Neural cell (in vitro differentiated cells): Measurements from ENCODE around the gene P2RX4. TPM values are rescaled to one million over a fixed set of nuclear protein-coding genes. Genes with fewer than 3 reads are reported as not detected.

Experiments
- H2AFZ ChIP-seq: fragments of 200-600, 300-800 bp; sonication (generic), shearing (Covaris generic); 2 replicates; pipeline ENCODE4 v1.6.0; 2014; ENCODE audit warnings: low read depth, mild to moderate bottlenecking, antibody characterized with exemption, low read length, moderate library complexity
- H3F3A ChIP-seq: fragments of 200-600 bp; shearing (Covaris generic); 2 replicates; pipeline ENCODE4 v1.6.1; 2016; ENCODE audit warnings: mild to moderate bottlenecking, moderate library complexity, mixed read lengths, antibody characterized with exemption, low read length; ENCODE audit not compliant: insufficient read depth, poor library complexity, severe bottlenecking
- H3K27ac ChIP-seq: fragments of 200-600, 300-800 bp; sonication (generic), shearing (Covaris generic); 2 replicates; pipeline ENCODE4 v1.5.1; 2014; ENCODE audit warnings: mild to moderate bottlenecking, low read length, moderate library complexity
- H3K27me3 ChIP-seq: fragments of 300-800, 200-600 bp; sonication (generic), shearing (Covaris generic); 2 replicates; pipeline ENCODE4 v1.6.0; 2014; ENCODE audit warnings: mild to moderate bottlenecking, low read depth, low read length, moderate library complexity; ENCODE audit not compliant: insufficient read depth
- H3K36me3 ChIP-seq: fragments of 300-800, 200-600 bp; sonication (generic), shearing (Covaris generic); 2 replicates; pipeline ENCODE4 v1.5.1; 2014; ENCODE audit warnings: mild to moderate bottlenecking, antibody characterized with exemption, low read length, moderate library complexity; ENCODE audit not compliant: insufficient read depth
- H3K4me2 ChIP-seq: fragments of 300-800, 200-600 bp; sonication (generic), shearing (Covaris generic); 2 replicates; pipeline ENCODE4 v1.6.0; 2014; ENCODE audit warnings: mild to moderate bottlenecking, low read length
- H3K4me3 ChIP-seq: fragments of 300-800, 200-600 bp; sonication (generic), shearing (Covaris generic); 2 replicates; pipeline ENCODE4 v1.5.1; 2014; ENCODE audit warnings: mild to moderate bottlenecking, low read length, moderate library complexity
- H3K79me2 ChIP-seq: fragments of 200-600 bp; shearing (Covaris generic); replicated peaks from 2 replicates; pipeline ENCODE4 v1.6.0; 2014; ENCODE audit warnings: mild to moderate bottlenecking, low read length, moderate library complexity; ENCODE audit not compliant: insufficient read depth
- H3K9ac ChIP-seq: fragments of 300-800, 200-600 bp; sonication (generic), shearing (Covaris generic); 2 replicates; pipeline ENCODE4 v1.6.1; 2016; ENCODE audit warnings: mild to moderate bottlenecking, low read length, mixed read lengths
- H3K9me2 ChIP-seq: fragments of 200-600 bp; shearing (Covaris generic); 2 replicates; pipeline ENCODE4 v1.6.1; 2016; ENCODE audit warnings: mild to moderate bottlenecking, low read length, mixed read lengths; ENCODE audit not compliant: insufficient read depth
- H3K9me3 ChIP-seq: fragments of 200-600, 300-800 bp; sonication (generic), shearing (Covaris generic); 2 replicates; pipeline ENCODE4 v1.6.1; 2016; ENCODE audit warnings: mild to moderate bottlenecking, mixed run types, low read length, moderate library complexity, mixed read lengths
- H4K20me1 ChIP-seq: fragments of 200-600 bp; shearing (Covaris generic); 2 replicates; pipeline ENCODE4 v1.6.1; 2016; ENCODE audit warnings: mild to moderate bottlenecking, mixed run types; ENCODE audit not compliant: insufficient read depth
- CTCF ChIP-seq: fragments of 450-650 bp; IDR thresholded peaks from 2 replicates; pipeline ENCODE4 v1.5.1; 2014; ENCODE audit warnings: antibody characterized with exemption, mild to moderate bottlenecking, moderate library complexity; ENCODE audit not compliant: poor library complexity, severe bottlenecking
- EP300 ChIP-seq: fragments of 450-650 bp; conservative IDR thresholded peaks from 2 replicates; pipeline ENCODE4 v1.6.1; 2014; ENCODE audit warnings: antibody characterized with exemption, mild to moderate bottlenecking, moderate library complexity; ENCODE audit not compliant: poor library complexity, severe bottlenecking
- EZH2 ChIP-seq: fragments of 200-600, 300-800 bp; shearing (Covaris generic), sonication (generic); IDR thresholded peaks from 2 replicates; pipeline ENCODE4 v1.6.1; 2014; ENCODE audit warnings: antibody characterized with exemption, low read length, borderline replicate concordance, mild to moderate bottlenecking; ENCODE audit not compliant: insufficient read depth, poor library complexity, severe bottlenecking
- MXI1 ChIP-seq: fragments of 450-650 bp; conservative IDR thresholded peaks from 2 replicates; pipeline ENCODE4 v1.6.1; 2014; ENCODE audit warnings: antibody characterized with exemption, mild to moderate bottlenecking; ENCODE audit not compliant: poor library complexity, severe bottlenecking
- POLR2AphosphoS5 ChIP-seq: IDR thresholded peaks from 2 replicates; pipeline ENCODE4 v1.6.1; 2012
- RAD21 ChIP-seq: fragments of 450-650 bp; conservative IDR thresholded peaks from 2 replicates; pipeline ENCODE4 v1.6.1; 2014; ENCODE audit warnings: antibody characterized with exemption, mild to moderate bottlenecking, moderate library complexity
- REST ChIP-seq: IDR thresholded peaks from 2 replicates; pipeline ENCODE4 v1.6.1; 2012; ENCODE audit warnings: borderline replicate concordance
- SMC3 ChIP-seq: fragments of 450-650 bp; conservative IDR thresholded peaks from 2 replicates; pipeline ENCODE4 v1.6.1; 2014; ENCODE audit warnings: antibody characterized with exemption, mild to moderate bottlenecking, moderate library complexity; ENCODE audit not compliant: poor library complexity
- TAF1 ChIP-seq: IDR thresholded peaks from 2 replicates; pipeline ENCODE4 v1.6.1; 2012; ENCODE audit warnings: low read depth
- polyA plus RNA-seq: library from polyadenylated mRNA; depleted of rRNA; stranded (reverse); fragments of >200 nt; gene quantifications from 2 replicates; pipeline ENCODE4 v1.2.3, GENCODE V29; 2014

P2RX4 gene
- polyA plus RNA-seq, 1 donor from 2014 or later, result 5.8 TPM

- Histone ChIP-seq H3K27me3 (no peaks in the 10 kb centered on the region), H2AFZ (no peak overlapping the region), H3K4me2 (no peak overlapping the region), H3K9ac (no peak overlapping the region), H4K20me1 (no peaks in the 10 kb centered on the region), H3K36me3 (peaks cover 4% of the 10 kb centered on the region), H3K79me2 (no peaks in the 10 kb centered on the region), H3K9me2 (no peaks in the 10 kb centered on the region), H3K4me3 (no peak overlapping the region), H3F3A (no peaks in the 10 kb centered on the region), H3K27ac (no peak overlapping the region), H3K9me3 (no peaks in the 10 kb centered on the region)
- no peak for TF ChIP-seq TAF1
- no peak for TF ChIP-seq RAD21
- TF ChIP-seq POLR2AphosphoS5, result no peak
- TF ChIP-seq EP300, result no peak
- TF ChIP-seq EZH2, result no peak
- no peak for TF ChIP-seq REST
These were observed 55.1 kb downstream of the P2RX4 start for GRCh38 chr12:121264951-121265515.

- no peaks in the 10 kb centered on the region for H3K27me3 ChIP-seq
- H3K4me2 ChIP-seq, result no peak overlapping the region
- H4K20me1 ChIP-seq, result no peaks in the 10 kb centered on the region
- no peak overlapping the region for H2AFZ ChIP-seq
- H3K4me3 ChIP-seq, result no peak overlapping the region
- no peaks in the 10 kb centered on the region for H3K9me3 ChIP-seq
- no peaks in the 10 kb centered on the region for H3K9me2 ChIP-seq
- H3K9ac ChIP-seq, result no peak overlapping the region
- H3K27ac ChIP-seq, result no peak overlapping the region
- TF ChIP-seq SMC3, result no peak
- no peak for TF ChIP-seq TAF1
- TF ChIP-seq MXI1, result no peak
- no peak for TF ChIP-seq RAD21
- no peak for TF ChIP-seq EZH2
- no peak for TF ChIP-seq REST
- TF ChIP-seq EP300, result no peak
- no peak for TF ChIP-seq POLR2AphosphoS5
- no peak for TF ChIP-seq CTCF
- H3K79me2 ChIP-seq, result no peaks in the 10 kb centered on the region
- peaks cover 4% of the 10 kb centered on the region for H3K36me3 ChIP-seq
- H3F3A ChIP-seq, result no peaks in the 10 kb centered on the region
These were observed 57.9 kb downstream of the P2RX4 start for GRCh38 chr12:121267822-121268221.
